Erythroblast (primary cell): ENCODE measurements around the gene ODR4.

Source experiments
- GATA1 ChIP-seq: IDR thresholded peaks from 2 replicates; pipeline ENCODE4 v1.6.1; 2011; ENCODE audit warnings: low read depth, mild to moderate bottlenecking, control low read depth, low read length, moderate library complexity
- POLR2A ChIP-seq: IDR thresholded peaks from 2 replicates; pipeline ENCODE4 v1.6.1; 2011; ENCODE audit warnings: mild to moderate bottlenecking, low read length

- TF ChIP-seq POLR2A (no peak), GATA1 (no peak)
Measured at GRCh38 chr1:186374303-186375151, 1.1 kb upstream of the ODR4 start.
